Measurements from ENCODE around the gene PRKRA.
"Not testable (repeated sequence)": the region's sequence is repeated elsewhere in the genome, so short reads cannot be mapped to it uniquely, and the experiment has no call there.

Gene PRKRA

DNA sequence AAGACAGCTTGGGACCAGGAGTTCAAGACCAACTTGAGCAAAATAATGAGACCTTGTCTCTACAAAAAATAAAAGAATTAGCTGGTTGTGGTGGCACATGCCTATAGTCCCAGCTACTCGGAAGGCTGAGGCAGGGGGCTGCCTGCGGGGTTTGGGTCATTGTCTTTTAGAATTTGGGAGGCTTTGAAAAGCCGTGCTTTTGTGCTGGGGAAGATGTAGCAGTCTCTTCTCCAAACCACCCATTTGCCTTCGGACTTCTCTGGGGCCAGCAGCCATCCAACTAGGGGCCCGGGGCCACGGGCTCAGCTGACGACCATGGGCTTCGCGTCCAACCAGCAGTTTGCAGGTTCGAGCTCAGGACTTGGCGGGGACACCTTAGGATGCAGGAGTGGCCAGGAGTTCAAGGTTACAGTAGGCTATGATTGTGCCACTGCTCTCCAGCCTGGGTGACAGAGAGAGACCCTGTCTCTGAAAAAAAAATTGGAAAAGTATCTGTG is 6.5 kb upstream of the PRKRA start:
- DNase-seq: no peak

DNA sequence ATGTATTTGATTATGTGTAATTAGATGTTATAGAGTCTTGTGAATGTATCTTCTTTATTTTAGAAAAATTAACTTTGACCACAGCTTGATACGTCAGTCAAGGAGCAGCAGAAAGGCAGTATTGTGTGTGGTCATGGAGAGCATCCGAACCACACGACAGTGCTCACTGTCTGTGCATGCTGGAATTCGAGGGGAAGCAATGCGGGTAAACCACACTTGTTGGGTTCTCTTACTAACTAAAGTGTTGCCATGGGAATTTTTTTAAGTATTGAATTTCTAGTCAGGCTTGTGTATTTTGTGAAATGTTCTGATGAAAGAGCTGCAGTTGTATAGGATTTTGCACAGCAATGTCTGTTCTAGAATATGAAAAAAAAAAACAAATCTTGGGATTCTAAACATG is 5.0 kb upstream of the PRKRA start:
- DNase-seq: no peak

DNA sequence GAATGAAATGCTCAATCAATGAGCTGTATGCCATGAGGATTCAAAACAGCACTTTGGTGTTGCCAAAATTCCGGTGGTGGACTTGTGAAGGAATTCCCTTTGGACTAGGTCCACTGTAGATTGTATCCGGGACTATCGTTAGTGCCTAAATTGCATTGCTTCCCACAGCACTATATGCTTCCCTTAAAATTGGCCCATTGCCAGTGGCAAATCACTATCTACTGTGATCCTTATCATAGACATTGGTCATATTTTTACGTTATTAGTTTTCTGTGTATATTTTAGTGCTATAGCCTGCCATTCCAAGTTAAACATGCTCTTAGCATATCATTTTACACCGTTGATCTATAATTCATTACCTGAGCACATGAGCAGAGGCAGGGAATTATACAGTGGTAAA is 1.9 kb upstream of the PRKRA start:
- no peak for DNase-seq

DNA sequence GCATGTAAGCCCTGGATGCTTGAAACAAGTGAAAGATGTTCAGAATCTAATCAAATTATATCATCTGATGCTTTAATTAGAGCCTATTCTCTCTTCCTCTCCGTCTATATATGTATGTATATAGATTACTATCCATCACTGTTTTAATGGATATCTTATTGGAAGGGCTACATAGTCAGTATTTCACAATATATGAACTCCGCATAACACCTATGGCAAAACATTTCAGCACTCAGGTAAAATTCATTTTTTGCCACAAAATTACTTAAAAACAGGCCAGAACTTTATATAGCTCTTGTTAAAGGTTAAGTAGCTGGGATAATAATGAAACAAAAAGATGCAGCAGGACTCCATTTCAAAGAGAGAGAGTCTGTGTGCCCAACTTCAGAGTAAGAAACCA is 1.4 kb upstream of the PRKRA start:
- no peak for DNase-seq

DNA sequence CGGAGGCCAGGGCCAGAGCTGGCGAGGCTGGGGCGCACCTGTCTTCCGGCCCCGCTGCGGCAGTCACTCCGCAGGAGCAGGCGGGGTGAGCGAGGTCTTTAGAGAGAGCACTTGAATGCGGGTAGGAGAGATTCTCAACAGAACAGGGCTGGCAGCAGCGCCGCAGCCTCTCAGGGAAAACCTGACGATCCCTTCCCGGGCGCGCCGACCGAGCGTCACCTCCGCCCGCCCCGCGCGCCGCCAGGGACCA is 526 bp downstream of the PRKRA start:
- DNase-seq: peak; percentile 8

DNA sequence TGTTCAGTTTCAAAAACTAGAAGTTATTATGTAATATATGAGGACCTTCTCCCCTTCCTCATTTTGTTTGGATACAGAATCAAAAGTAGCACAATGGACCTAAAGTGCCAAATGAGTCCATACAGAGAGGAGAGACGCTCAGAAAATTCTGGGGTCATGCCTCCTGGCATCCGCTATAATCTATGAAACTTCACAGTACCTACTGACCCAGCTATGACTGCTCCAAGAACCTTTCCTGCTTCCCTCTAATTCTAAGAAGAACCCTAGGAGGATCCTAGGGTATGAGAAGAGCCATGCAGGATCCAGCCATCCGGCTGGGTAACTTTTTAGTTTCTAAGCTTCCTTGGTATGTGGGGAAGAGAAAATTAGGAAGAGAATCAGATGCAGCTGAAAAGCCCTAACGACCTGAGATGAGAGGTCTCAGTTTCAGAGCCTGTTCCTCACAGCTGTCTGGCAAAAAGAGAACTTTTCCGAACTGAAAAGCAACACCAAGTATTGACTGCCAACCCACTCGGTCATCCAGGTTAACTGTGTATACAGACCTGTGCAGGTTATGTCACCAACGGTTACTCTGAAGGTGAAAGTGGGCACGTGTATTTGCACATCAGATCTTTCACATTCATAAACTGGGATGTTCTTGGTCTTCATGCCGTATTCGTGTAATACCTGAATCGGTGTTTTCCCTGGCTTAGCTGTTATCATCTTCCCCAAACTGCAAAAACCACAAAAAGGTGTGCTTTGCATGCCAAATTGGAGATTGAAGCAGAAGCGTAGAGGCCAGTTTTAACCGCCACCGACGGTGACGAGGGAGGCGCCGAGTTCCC is 1.1 kb downstream of the PRKRA start:
- no peak for DNase-seq

DNA sequence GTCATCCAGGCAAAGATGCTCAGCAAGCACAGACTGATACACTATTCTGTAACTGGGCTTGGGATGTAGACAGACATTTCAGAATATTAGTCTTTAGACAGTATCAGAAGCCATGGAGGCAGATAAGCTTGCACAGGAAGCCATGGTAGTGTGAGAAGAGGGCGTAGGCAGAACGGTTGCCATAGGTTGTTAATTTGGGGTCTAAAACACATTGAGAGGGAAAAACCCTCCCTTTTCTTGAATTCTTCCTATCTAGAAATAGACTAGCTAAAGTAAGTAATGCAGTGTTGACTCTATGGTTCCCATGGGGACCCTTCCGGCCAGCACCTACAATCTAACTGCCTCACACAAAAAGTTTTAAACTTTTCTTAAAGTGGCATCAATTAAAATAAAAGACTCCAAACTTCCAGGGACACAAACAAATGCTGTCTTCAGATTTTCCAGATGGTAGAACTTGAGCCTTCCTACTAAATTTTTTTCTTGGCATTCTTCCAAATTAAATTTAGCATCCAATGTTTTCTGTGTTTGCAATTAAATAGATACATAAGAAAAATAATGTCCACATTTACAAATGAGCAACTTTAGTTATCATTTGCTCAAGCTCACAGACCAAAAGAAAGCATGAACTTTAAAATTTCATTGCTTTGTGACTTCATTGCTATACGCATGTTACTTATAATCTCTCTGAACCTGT is 1.9 kb downstream of the PRKRA start:
- no peak for DNase-seq

DNA sequence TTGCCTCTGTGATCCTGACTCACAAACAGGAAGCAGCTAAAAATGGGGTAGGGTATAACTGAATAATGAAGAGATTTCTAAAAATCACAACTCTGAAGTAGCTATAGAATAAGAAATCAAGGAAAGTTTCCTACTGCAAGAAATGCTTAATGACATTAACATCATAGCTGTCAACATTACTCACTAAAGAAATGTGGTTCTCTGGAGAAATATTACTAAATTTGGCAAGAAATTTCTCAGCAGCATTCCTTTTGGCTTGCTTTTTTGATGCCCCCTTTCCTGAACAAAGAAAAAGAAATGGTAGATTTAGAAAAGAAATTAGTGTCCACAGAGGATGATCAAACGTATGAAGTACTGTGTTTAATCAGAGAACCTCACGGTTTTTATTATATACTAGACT is 9.5 kb downstream of the PRKRA start:
- DNase-seq: no peak

DNA sequence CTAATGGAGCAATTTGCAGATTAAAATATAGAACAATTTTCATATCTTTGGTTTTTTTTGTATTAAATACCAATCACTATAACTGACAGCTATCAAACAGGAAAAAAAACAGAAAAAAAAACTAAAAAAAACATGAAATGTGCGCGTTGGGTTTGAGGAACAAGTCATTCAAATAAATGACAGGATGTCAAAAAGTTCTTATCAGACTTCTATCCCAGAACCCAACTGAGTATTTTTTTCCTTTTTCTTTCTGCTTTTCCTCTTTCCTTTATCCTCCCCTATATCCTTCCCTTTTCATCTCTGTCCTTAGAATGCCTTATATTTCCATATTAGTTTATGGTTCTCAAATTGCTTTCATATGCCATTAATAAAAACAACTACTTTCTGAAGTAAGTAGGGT is 14.3 kb downstream of the PRKRA start:
- DNase-seq: no peak

DNA sequence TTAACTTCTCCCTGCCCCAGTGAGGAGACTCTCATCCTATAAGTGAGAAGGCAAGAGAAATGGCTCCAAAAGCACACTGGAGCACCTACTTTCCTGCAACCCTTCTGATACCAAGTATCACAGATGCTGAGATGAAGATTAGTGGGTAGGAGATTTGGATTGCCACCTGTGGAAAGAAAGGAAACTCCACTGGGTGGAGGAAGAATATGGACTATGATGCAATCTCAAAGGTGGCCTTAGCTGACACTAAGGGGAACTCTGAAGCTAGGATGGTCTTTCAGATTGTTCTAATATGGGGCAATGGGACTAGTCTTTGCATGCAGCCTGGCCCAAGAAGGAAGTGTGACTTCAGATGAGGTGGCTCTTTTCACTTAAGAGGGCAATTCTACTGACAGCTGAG is 21.6 kb downstream of the PRKRA start:
- DNase-seq: no peak

DNA sequence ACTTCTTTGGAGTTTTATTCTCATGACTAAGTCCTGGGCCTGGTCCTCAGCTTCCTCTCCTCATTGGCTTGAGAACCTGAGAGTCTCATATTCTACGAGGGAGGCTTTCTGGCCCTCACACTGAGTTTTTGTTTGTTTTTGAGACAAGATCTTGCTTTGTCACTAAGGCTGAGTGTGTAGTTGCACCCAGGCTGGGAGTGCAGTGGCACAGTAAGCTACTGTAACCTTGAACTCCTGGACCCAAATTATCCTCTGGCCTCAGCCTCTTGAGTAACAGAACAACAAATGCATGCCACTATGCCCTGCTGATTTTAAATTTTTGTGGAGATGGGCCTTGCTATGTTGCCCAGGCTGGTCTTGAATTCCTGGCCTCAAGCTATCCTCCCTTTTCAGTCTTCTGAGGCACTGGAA is 22.6 kb downstream of the PRKRA start:
- no peak for DNase-seq

DNA sequence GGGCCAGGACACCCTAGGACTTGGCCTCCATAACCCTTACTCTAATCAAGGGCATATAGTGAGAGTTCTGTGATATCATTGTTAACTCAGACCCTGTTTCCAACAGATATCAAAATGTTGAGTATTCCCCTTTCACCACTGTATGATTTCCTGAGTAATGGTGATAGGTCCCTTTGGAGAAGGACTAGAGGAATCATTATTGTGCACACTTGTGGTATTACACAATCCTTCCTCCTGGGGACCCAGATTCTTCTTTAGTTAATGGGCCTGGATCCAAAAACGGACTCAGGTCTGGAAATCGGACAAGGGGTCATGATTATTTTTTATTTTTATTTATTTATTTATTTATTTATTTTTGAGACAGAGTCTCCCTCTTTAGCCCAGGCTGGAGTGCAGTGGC is 23.5 kb downstream of the PRKRA start:
- no peak for DNase-seq

DNA sequence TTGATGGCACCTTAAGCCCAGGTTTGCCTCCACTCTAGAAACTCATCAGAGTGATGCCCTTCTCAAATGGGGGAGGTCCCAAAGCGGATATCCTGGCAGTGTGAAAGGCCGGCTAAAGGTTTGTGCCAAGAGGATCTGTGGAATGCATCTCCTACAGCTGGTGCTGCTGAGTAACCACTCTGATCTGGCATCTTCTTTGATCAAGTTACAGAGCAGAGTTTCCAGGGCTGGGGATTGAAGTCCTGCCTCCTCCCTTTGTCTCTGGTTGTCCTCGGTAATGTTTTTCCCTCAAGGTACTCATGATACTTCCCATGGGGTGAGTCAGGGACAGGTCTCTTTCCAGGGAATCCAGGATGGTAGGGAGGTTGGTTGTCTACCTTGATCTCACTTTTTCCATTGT is 24.6 kb downstream of the PRKRA start:
- DNase-seq: no peak

DNA sequence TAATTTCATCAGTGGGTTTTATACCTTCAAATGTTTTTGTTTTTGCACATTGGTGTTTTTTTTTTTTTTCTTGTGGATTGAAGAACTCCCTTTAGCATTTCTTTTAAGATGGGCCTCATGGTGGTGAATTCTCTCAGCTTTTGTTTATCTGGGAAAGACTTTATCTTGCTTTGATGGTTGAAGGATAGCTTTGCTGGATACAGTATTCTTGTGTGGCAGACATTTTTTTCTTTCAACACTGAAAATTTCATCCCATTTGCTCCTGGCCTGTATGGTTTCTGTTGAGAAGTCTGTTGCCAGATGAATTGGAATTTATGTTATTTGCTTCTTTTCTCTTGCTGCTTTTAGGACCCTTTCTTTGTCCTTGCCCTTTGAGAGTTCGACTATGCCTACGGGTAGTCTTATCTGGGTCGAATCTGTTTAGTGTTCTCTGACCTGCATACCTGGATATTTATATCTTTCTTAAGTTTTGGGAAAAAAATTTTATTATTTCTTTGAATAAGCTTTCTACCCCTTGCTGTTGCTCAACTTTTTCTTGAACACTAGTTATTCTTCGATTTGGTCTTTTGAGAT is 25.6 kb downstream of the PRKRA start:
- no peak for DNase-seq

DNA sequence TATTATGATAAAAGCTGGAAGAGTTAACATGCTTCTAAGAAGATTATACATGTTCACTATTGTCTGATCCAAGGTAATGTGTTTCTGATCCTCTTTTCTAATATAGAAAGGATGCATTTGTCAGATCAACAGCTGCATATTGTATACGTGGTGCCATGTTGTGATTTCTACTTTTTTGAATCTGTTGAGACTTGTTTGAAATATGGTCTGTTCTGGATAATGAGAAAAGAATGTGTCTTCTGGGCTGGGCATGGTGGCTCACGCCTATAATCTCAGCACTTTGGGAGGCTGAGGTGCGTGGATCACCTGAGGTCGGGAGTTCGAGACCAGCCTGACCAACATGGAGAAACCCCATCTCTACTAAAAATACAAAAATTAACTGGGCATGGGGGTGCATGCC is 27.2 kb downstream of the PRKRA start:
- not testable (repeated sequence) for DNase-seq

DNA sequence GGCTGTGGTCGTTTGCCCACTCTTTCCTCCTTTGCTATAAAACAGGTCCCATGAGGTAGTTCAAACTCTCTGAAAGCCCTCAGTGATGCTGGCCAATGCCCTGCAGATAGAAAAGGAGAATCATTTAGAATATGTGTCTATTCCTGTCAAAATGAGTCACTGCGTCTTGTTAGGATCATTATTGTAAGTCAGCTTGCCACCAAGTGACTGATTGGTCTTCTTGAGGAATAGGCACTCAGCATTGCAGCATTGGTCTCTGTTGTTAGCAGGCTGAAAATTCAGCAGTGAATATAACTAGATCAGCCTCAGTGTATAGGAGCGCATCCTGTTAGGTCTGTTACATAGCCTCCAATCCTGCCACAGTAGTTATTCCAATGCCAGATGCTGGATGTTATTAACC is 28.9 kb downstream of the PRKRA start:
- no peak for DNase-seq

DNA sequence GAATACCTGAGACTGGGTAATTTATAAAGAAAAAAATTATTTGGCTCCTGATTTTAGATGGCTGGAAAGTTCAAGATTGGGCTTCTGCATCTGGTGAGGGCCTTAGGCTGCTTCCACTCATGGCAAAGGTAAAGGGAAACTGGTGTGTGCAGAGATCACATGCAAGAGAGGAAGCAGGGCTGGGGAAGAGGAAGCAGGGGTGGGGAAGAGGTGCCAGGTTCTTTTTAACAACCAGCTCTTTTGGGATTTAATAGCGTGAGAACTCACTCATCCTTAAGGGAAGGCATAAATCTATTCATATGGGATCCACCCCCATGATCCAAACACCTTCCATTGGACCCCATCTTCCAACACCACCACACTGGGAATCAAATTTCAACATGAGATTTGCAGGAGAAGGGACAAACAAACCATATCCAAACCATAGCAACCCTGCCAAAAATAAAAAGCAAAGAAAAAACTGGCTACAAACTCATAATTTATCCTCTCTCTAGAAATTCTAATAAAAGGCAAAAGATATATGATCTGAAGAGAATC is 30.4 kb downstream of the PRKRA start:
- DNase-seq: no peak

DNA sequence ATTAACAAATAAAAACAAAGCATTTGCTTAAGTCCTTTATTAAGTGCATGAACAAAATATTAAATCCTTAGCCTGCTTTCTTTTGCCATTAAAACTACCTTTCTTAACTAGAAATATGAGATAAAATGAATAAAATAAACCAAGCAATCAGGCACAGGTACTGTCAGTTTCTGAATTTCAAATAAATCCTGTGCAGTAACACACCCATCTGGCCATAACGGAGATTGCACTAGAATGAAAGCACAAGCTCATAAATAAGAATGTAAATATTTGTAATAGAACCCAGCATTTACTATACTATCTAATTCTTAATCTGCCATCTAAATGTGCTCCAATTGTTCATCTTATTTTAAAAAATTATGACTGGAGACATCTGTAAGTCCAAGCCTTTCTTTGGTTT is 31.9 kb downstream of the PRKRA start:
- no peak for DNase-seq

DNA sequence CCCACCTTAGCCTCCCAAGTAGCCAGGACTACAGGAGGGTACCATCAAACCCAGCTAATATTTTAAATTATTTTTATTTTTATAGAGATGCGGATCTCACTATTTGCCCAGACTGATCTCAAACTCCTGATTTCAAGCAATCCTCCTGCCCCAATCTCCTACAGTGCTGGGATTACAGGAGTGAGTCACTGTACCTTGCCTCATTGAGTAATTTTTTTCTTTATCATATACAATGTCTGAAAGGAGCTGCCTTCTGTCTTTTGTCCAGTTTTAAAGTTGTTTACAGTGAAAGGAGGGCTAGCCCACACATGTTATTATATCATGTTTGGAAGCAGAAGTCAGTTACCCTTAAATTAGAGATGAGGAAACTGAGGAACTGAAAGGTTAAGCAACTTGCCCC is 32.5 kb downstream of the PRKRA start:
- no peak for DNase-seq

DNA sequence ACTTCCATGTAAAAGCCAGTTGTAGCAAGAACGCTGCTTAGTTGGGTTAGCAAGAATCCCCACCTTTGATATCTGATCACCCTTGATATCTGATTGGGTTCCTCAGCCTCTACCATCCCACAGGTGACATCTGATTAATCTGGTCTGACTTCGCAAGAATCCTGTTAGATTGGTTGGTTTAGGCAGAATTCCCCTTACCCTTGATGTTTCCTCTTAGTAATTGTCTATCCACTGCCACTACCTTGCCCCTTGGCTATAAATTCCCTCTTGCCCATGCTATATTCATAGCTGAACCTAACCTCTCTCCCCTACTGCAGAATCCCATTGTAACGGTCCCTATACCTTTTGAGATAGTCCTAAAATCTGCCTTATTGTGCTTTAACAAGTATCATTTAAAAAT is 33.1 kb downstream of the PRKRA start:
- DNase-seq: no peak

DNA sequence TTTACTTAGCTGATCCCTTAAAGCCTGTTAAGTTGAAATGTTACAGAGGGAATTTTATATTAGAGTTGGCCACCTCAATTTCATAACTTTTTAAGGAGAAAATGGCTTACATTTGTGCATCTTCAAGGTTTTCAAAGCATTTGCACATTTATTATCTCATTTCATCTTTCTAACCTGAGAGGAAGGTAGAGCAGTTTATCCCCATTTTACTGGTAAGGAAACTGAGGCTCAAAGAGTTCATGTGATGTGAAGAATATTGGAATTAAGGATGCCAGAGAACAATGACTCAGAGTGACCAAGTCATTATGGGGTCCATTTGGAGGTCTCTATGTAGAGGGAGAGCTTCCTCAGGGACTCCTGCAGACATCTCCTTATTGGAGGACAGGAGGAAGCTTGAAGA is 35.0 kb downstream of the PRKRA start:
- no peak for DNase-seq

DNA sequence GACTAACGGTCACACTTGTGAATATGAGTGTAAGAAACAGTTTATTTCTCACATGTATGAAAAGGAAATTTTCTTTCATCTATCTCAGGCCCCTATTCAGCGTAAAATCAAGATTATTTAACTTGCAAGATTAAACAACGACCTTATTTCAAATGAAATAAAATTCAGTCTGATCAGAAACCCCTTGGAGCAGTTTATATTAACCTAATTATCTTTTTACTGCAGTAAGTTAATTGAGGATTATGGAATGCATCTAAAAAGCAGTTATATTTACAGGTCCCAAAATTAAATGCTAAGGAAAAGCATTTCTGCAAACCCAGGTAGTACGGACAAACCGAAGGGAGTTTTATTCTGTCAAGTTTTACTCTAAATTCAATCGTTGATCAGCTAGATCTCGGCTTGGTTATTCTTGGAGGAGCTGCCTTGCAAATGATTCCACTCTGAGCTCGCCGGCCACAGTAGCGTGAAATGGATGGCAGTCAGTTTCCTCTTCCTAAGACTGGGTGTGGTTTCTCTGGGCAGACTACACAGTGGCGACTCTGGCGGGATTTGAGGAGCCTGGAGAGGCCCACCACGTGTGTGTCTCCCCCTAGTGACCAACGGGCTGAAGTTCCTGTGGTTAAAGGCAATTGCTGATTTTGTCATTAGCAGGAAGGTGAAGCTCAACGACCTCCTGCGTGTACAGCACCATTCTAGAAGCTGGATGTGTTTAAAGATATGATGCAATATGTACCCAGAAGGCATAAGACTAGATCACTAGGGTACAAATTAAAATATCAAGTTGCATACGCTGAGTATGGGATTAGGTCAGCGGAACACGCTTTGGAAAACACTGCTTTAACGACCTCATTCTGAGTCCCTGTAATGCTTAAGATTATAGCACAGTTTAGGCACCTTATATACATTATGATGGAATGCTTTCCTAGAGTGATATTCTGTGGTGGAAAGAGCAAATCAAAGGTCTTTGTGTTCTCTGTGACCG is 36.4 kb downstream of the PRKRA start:
- DNase-seq: peak; percentile 88

Measured in NCI-H1436 treated with DMSO at 0.1 percent for 48 hours (cell line).